H1 (cell line): ENCODE measurements around the gene UBAP2L. TPM values are rescaled to one million over a fixed set of nuclear protein-coding genes. Genes with fewer than 3 reads are reported as not detected.
"Not testable (repeated sequence)": the region's sequence is repeated elsewhere in the genome, so short reads cannot be mapped to it uniquely, and the experiment has no call there.

Experiments
- CTCF ChIA-PET: fragments of 300-600 bp; sonication (Branson Sonifier 250); formaldehyde crosslinking; loops from one replicate; lab custom pipeline; 2021; ENCODE audit not compliant: partially characterized antibody; lab: Charles Lee
- POLR2A ChIA-PET: fragments of 300-600 bp; sonication (Branson Sonifier 250); formaldehyde crosslinking; loops from one replicate; lab custom pipeline; 2021; ENCODE audit warnings: inconsistent platforms; ENCODE audit not compliant: partially characterized antibody; lab: Charles Lee
- DNase-seq, 2 experiments: peaks; one replicate each; pipeline versions ENCODE4 v3.0.0 to v3.0.0-alpha.2; 2010 to 2022; ENCODE audit warnings: low spot score in 2 of 2, low read depth in 1 of 2, mixed read lengths in 1 of 2
- FAIRE-seq: peaks from 2 replicates; lab custom pipeline; 2011; peaks lifted over from hg19 to GRCh38; lab: Jason Lieb, UNC
- H2AFZ ChIP-seq: 2 replicates; pipeline ENCODE4 v1.8.1; 2012; ENCODE audit warnings: low read length, inconsistent platforms
- H2AK5ac ChIP-seq: 2 replicates; pipeline ENCODE4 v1.6.1; 2013; ENCODE audit warnings: low read depth, low read length
- H2BK120ac ChIP-seq: replicated peaks from 2 replicates; pipeline ENCODE3; 2013; ENCODE audit warnings: low read depth, low read length, inconsistent platforms
- H2BK12ac ChIP-seq: 2 replicates; pipeline ENCODE4 v1.6.1; 2013; ENCODE audit warnings: low read depth, low read length
- H2BK15ac ChIP-seq: 2 replicates; pipeline ENCODE4 v1.6.1; 2013; ENCODE audit warnings: low read length
- H2BK20ac ChIP-seq: 2 replicates; pipeline ENCODE4 v1.6.1; 2013; ENCODE audit warnings: low read length
- H2BK5ac ChIP-seq: 2 replicates; pipeline ENCODE4 v1.6.1; 2013; ENCODE audit warnings: low read depth, low read length
- H3K14ac ChIP-seq: 2 replicates; pipeline ENCODE4 v1.6.1; 2013; ENCODE audit warnings: inconsistent platforms; ENCODE audit not compliant: insufficient read length
- H3K18ac ChIP-seq: 2 replicates; pipeline ENCODE4 v1.6.1; 2013; ENCODE audit warnings: low read length; ENCODE audit errors: extremely low read depth
- H3K23ac ChIP-seq: 2 replicates; pipeline ENCODE4 v1.6.1; 2013; ENCODE audit warnings: inconsistent platforms; ENCODE audit not compliant: insufficient read length
- H3K23me2 ChIP-seq: 2 replicates; pipeline ENCODE4 v1.6.1; 2013; ENCODE audit warnings: low read depth, low read length
- H3K27ac ChIP-seq: 2 replicates; pipeline ENCODE4 v1.6.1; 2011; ENCODE audit warnings: low read depth, low read length, inconsistent platforms
- H3K27me3 ChIP-seq, 4 experiments: replicated peaks in 1 of 4; 1 replicate in 1 of 4; 2 replicates in 3 of 4; pipeline versions ENCODE4 v1.6.1 to v1.8.1; 2011 to 2013; ENCODE audit warnings: low read length in 3 of 4, mild to moderate bottlenecking in 3 of 4, inconsistent platforms in 2 of 4, mixed read lengths in 2 of 4, moderate library complexity in 1 of 4; ENCODE audit not compliant: control insufficient read depth in 3 of 4, insufficient read depth in 3 of 4; ENCODE audit errors: extremely low read depth in 1 of 4
- H3K36me3 ChIP-seq, 4 experiments: 2 replicates each; pipeline versions ENCODE4 v1.6.1 to v1.8.1; 2011 to 2013; ENCODE audit warnings: mild to moderate bottlenecking in 4 of 4, low read length in 3 of 4, moderate library complexity in 2 of 4, control low read depth in 1 of 4, inconsistent platforms in 1 of 4; ENCODE audit not compliant: insufficient read depth in 4 of 4, control insufficient read depth in 2 of 4
- H3K4ac ChIP-seq: replicated peaks from 2 replicates; pipeline ENCODE3; 2013; ENCODE audit warnings: low read length, low read depth, mixed read lengths, inconsistent platforms; ENCODE audit not compliant: insufficient read length
- H3K4me1 ChIP-seq, 4 experiments: replicated peaks in 1 of 4; 1 replicate in 1 of 4; 2 replicates in 3 of 4; pipeline versions ENCODE4 v1.6.1 to v1.8.1; 2011 to 2013; ENCODE audit warnings: low read length in 3 of 4, inconsistent platforms in 2 of 4, mixed read lengths in 1 of 4; ENCODE audit not compliant: insufficient read depth in 4 of 4, control insufficient read depth in 3 of 4
- H3K4me2 ChIP-seq, 2 experiments: 2 replicates each; pipeline versions ENCODE4 v1.6.1 to v1.8.1; 2011 to 2013; ENCODE audit warnings: low read depth in 2 of 2, low read length in 2 of 2, control low read depth in 1 of 2, inconsistent platforms in 1 of 2, mild to moderate bottlenecking in 1 of 2; ENCODE audit not compliant: insufficient read depth in 1 of 2
- H3K4me3 ChIP-seq, 4 experiments: fragments of 200-600, 300-600 bp in 1 of 4; sonication (generic), shearing (Covaris generic), sonication (Bioruptor Twin) in 1 of 4; 2 replicates each; pipeline versions ENCODE4 v1.5.1 to v1.8.1; 2011 to 2016; ENCODE audit warnings: low read length in 4 of 4, low read depth in 3 of 4, control low read depth in 2 of 4, inconsistent platforms in 2 of 4, mild to moderate bottlenecking in 2 of 4, mixed read lengths in 1 of 4, moderate library complexity in 1 of 4; ENCODE audit not compliant: insufficient read depth in 2 of 4; ENCODE audit errors: extremely low read depth in 1 of 4
- H3K56ac ChIP-seq: replicated peaks from 2 replicates; pipeline ENCODE3; 2013; ENCODE audit warnings: low read depth, mild to moderate bottlenecking, mixed read lengths, low read length, inconsistent platforms; ENCODE audit not compliant: insufficient read length
- H3K79me1 ChIP-seq: 2 replicates; pipeline ENCODE4 v1.6.1; 2013; ENCODE audit warnings: low read depth, low read length, control low read depth
- H3K79me2 ChIP-seq, 2 experiments: 2 replicates each; pipeline versions ENCODE4 v1.6.1 to v1.8.1; 2012 to 2013; ENCODE audit warnings: low read length in 2 of 2, mild to moderate bottlenecking in 2 of 2, inconsistent platforms in 1 of 2; ENCODE audit not compliant: insufficient read depth in 2 of 2, control insufficient read depth in 1 of 2
- H3K9ac ChIP-seq, 4 experiments: replicated peaks in 1 of 4; 1 replicate in 1 of 4; 2 replicates in 3 of 4; pipeline versions ENCODE4 v1.6.1 to v1.8.1; 2011 to 2013; ENCODE audit warnings: low read depth in 3 of 4, low read length in 3 of 4, control low read depth in 2 of 4, mild to moderate bottlenecking in 2 of 4, moderate library complexity in 2 of 4, inconsistent platforms in 1 of 4; ENCODE audit errors: extremely low read depth in 1 of 4
- H3K9me3 ChIP-seq, 2 experiments: 2 replicates each; pipeline versions ENCODE4 v1.6.1 to v1.8.1; 2012 to 2013; ENCODE audit warnings: mild to moderate bottlenecking in 2 of 2, moderate library complexity in 2 of 2, control low read depth in 1 of 2, inconsistent platforms in 1 of 2, low read depth in 1 of 2, low read length in 1 of 2, mixed read lengths in 1 of 2; ENCODE audit not compliant: insufficient read depth in 2 of 2
- H4K20me1 ChIP-seq, 2 experiments: replicated peaks in 1 of 2; 2 replicates each; pipeline versions ENCODE3 to v1.8.1; 2011 to 2013; ENCODE audit warnings: inconsistent platforms in 2 of 2, low read length in 2 of 2, mild to moderate bottlenecking in 1 of 2; ENCODE audit not compliant: insufficient read depth in 2 of 2, control insufficient read depth in 1 of 2
- H4K5ac ChIP-seq: 2 replicates; pipeline ENCODE4 v1.6.1; 2013; ENCODE audit warnings: low read length, low read depth, mixed read lengths, inconsistent platforms; ENCODE audit not compliant: insufficient read length
- H4K8ac ChIP-seq: 2 replicates; pipeline ENCODE4 v1.8.0; 2013; ENCODE audit warnings: mild to moderate bottlenecking, moderate library complexity, low read length, inconsistent platforms; ENCODE audit not compliant: insufficient read depth; ENCODE audit errors: extremely low read depth
- H4K91ac ChIP-seq: replicated peaks from 2 replicates; pipeline ENCODE3; 2013; ENCODE audit warnings: low read length, mixed read lengths, inconsistent platforms; ENCODE audit not compliant: insufficient read length
- WGBS, 2 experiments: shearing (Covaris generic) in 1 of 2; methylation state at CpG; one replicate each; pipeline versions ENCODE4 v1.1.6 to v1.1.7; 2013 to 2015; ENCODE audit warnings: low lambda C conversion rate in 2 of 2, mixed read lengths in 2 of 2, inconsistent platforms in 1 of 2, low coverage in 1 of 2, missing lambda C conversion rate in 1 of 2; ENCODE audit not compliant: insufficient replicate concordance in 2 of 2, insufficient coverage in 1 of 2, insufficient read length in 1 of 2; ENCODE audit errors: extremely low coverage in 1 of 2, missing lambda C conversion rate in 1 of 2; 5-methylcytosine and 5-hydroxymethylcytosine counted together
- polyA plus RNA-seq, 7 experiments: library from polyadenylated mRNA; depleted of rRNA in 3 of 7; stranded (reverse) in 5 of 7; unstranded in 2 of 7; fragments of >200 nt in 5 of 7; fragments of 200-250 nt in 2 of 7; gene quantifications; 1 replicate in 5 of 7; 2 replicates in 1 of 7; 4 replicates in 1 of 7; pipeline versions ENCODE4 v1.2.1 to v1.2.3, GENCODE V29; 2011 to 2013; ENCODE audit warnings: missing spikeins in 2 of 7, mixed read lengths in 2 of 7
- total RNA-seq: library from RNA; stranded (reverse); fragmentation: NEBNext Ultra II Directional; extraction: Animal tissue kit (Norgen Biotek cat#: 25700); gene quantifications from 2 replicates; pipeline ENCODE4 v1.2.1, GENCODE V29; 2021

UBAP2L gene
- total and polyA plus RNA-seq, 2 of the 8 experiments (the other 6 are each of a cell fraction or from before 2014, with no cell fraction given) = 254 to 349 TPM

- H2BK120ac ChIP-seq, H3K79me2 ChIP-seq, H2BK20ac ChIP-seq, H3K9ac ChIP-seq, H2BK5ac ChIP-seq, H3K27me3 ChIP-seq, H3K23ac ChIP-seq, H3K4me3 ChIP-seq, H3K4me2 ChIP-seq, H4K20me1 ChIP-seq, H3K9me3 ChIP-seq, H3K23me2 ChIP-seq, H3K4me1 ChIP-seq, FAIRE-seq, H4K91ac ChIP-seq, H3K56ac ChIP-seq, H4K8ac ChIP-seq, CTCF ChIA-PET, H3K18ac ChIP-seq, H3K36me3 ChIP-seq, DNase-seq, H2AFZ ChIP-seq, H2BK12ac ChIP-seq, H3K27ac ChIP-seq, H4K5ac ChIP-seq, H3K4ac ChIP-seq, H3K14ac ChIP-seq, H2AK5ac ChIP-seq, POLR2A ChIA-PET, H3K79me1 ChIP-seq, H2BK15ac ChIP-seq: not testable (repeated sequence)
- WGBS, 2 experiments = 94% methylated on average over 7 of the region's 30 CpGs; no CpG with 5 or more reads in 1 of the 2 experiments
These were observed 66.8 kb downstream of the UBAP2L start for GRCh38 chr1:154287591-154287990.
